Measurements from ENCODE around the gene SIPA1L3.
"Not testable (repeated sequence)": the region's sequence is repeated elsewhere in the genome, so short reads cannot be mapped to it uniquely, and the experiment has no call there.

Gene SIPA1L3

DNA sequence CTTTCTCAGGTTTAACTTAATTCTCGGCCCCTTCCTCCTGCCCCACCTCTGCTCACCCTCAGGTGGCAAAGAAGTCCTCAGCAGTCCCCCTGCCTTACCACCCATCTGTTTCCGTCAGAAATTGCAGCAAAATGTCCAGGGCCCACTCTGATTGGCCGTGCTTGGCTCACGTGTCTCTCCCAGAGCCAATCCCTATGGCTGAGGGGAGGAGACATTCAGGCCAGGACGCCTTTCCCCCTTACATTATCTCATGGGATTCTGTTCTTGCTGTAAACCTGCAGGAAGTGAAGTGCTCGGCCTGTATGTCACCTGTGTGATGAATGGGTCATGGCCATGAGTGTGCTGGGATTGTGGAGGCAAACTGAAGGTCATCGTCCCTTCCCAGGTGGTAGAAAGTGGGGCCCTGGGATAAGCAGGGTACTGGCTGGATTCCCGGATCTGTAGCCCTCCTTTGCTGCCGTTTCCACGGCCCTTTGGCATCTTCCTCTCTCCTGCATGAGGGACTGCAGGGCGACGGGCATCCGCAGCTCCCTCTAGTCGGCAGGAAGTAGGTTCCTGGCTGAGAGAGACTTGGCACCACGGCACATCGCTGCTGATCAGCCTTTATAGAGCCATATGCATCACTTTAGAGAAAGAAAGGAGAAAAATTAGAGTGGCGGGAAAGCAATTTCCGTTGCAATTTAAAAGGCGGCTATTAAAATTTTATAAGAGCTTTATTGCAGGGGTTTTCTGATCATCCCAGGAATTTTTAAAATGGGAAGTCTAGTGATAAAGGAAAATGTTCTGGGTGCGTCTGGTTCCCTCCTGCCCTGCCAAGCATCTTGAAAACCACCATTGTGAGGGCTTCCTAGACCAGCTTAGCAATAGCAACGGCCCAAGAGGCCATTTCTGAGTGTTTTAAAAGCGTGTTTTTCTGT lies 118.2 kb downstream of the SIPA1L3 start:
- no peak for DNase-seq

DNA sequence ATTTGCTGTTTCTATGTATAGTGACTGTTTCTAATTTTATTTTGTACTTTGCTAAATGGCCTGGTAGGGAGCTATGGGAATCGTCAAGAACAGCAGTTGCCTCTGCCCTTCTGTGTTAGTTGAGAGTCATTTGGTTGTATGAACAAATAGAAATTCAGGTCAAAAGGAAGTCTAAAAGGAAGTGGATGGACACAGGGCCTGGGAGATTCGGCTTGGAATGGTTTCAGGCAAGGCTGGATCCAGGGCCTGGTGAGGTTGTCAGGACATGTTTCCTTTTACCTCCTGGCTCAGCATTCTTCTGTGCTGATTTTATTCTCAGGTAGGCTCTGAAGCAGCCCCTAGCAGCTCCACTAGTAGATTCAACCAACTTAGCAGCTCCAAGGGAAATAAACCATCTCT lies 118.9 kb downstream of the SIPA1L3 start:
- DNase-seq, result no peak

DNA sequence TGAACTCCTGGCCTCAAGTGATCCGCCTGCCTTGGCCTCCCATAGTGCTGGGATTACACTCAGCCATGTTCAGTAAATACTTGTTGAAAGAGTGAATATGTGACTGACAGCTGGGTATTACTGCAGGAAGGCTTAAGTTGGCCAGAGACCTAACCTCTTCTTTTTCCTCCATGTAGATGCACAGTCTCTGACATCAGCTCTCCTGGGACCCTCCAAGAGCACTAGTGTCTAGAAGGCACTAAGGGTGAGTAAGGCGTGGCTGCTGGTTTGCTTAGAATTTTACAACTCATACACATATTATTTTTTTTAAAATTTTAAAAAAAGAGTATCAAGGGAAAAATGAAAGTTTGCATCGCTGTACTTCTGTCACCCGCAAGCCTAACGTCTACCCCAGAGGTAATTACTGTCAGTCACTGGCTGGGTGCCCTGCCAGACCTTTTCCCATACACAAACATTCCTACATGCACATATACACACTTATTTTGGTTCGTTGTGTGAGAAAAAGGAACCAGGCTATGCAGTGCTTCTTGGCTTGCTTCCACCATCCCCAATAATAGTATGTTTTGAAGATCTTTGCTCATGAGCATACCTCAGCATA lies 122.0 kb downstream of the SIPA1L3 start:
- no peak for DNase-seq

DNA sequence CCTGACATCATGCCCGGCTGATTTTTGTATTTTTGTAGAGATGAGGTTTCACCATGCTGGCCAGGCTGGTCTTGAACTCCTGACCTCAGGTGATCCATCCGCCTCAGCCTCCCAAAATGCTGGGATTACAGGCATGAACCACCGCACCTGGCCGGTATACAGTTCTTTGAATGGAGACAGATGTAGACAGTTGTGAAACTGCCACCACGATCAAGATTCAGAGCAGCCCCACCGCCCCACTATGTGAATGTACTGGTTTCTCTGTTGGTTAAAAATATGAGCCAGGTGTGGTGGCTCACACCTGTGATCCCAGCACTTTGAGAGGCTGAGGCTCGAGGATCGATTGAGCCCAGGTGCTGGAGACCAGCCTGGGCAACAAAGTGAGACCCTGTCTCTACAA lies 123.0 kb downstream of the SIPA1L3 start:
- DNase-seq, result not testable (repeated sequence)

- no peak for DNase-seq
Measured at GRCh38 chr19:38030686-38031422, 123.8 kb downstream of the SIPA1L3 start.

- DNase-seq, result no peak
Measured at GRCh38 chr19:38031423-38031770, 124.4 kb downstream of the SIPA1L3 start.

DNA sequence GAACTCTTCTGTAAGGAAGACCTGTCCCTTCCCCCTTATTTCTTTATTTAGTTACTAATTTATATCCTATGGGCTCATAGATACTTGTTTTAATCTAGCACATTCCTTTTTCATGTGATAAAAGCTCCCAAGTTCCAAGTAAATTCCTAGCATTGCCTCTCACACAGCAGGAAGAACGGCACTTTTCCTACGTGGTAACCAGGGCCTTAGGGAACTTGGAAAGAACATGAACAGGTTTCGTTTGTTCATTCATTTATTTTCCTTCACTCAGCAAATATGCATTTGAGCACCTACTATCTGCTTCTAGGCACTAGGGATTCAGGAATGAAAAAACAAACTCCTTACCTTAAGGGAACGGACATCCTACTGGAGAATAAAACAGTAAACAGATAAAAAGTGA lies 125.1 kb downstream of the SIPA1L3 start:
- no peak for DNase-seq

- no peak for DNase-seq
Measured at GRCh38 chr19:38032951-38033350, 125.9 kb downstream of the SIPA1L3 start.

DNA sequence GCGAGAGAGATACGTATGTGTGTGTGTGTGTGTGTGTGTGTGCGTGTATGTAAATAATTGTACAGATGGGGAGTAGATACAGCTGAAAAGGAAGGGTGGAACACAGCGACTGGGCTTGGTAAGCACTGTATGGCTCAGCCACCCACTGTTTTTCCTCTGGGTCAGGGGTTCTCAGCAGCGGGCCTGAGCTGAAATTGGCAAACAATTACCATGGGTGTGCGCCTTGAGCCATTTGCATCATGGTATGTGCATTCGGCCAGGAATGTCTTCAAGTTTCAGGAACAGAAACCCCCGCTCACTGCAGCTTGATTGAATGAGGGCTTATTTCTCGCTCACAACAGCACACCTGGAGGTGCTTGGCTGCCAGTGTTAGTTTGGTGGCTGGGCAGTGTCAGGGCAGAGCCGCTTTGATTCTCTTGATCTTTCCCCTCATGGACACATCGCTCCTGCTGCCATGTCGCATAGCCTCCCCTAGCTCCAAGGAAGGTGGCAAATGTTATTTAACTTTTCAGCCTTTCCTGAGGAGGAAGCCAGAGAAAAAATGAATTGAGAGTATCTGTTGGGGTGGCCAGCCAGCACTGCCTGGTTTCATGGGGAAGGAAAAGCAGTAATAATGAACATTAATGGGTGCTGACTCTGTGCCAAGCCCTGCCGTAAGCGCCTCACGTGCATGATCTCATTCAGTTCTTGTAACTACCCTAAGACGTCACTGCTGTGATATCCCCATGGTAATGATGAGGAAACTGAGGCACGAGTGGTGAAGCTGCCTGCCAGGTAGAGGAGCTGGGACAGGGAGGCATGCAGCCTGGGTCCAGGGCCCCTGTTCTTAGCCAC lies 126.9 kb downstream of the SIPA1L3 start:
- no peak for DNase-seq

- DNase-seq, result no peak
Measured at GRCh38 chr19:38034492-38034860, 127.5 kb downstream of the SIPA1L3 start.

DNA sequence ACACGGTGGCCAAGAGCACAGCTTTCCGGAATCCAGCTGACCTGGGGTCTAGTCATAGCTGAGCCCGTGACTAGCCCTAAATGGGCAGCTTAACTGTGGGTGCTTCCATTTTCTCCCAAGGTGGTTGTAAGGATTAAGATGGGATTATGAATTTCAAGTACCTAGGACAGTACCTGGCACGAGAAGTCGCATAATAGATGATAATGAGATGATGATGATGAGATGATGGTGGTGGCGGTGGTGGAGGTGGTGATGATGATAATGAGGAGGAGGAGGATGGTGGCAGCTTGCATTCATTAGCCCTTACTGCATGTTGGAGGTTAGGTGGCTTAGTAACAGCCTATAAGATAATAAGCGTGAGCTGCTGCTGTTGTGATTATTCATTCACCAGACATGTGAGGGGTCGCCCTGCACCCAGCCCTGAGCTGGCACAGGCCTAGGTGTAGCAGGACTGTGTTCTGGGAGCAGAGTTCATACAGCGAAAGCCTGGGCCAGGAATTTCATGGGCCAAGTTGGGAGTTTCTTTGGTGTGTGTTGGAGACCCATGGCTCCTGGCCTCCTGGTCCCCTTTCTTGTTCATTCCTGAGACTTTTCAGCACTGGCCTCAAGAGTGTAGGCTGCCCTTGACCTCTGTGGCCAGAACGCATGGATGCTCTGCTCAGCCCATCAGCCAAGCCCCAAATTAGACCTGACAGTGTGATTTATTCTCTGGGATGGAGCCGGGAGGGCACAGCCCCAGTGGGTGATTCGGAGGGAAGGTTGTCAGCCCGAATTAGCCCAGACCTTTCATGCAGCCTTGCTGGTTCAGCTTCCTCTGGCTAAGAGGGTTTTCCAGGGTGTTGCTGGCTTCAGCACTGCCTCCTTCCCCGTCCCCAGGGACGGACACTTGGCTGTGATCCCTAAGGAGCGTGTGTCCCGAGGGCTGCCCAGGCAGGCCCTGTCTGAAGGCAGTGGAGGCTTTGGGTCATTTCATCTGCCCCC lies 128.8 kb downstream of the SIPA1L3 start:
- no peak for DNase-seq

GRCh38 chr19:38036707-38037611 lies 130.0 kb downstream of the SIPA1L3 start:
- DNase-seq, result no peak

- no peak for DNase-seq
Measured at GRCh38 chr19:38039966-38040365, 133.0 kb downstream of the SIPA1L3 start.

DNA sequence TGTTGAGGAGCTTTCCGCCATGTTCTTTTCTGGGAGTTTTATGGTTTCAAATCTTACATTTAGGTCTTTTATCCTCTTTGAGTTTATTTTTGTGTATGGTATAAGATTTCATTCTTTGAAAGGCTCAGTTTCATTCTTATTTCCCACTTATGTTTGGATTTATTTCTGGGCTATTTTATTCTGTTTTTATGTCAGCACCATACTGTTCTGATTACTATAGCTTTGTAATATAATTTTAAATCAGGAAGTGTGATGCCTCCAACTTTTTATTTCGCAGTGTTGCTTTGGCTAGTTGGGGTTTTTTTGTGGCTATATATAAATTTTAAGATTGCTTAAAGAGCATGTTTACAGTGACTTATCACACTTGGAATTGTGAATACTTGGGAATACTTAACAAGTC lies 135.1 kb downstream of the SIPA1L3 start:
- no peak for DNase-seq

- no peak for DNase-seq
Measured at GRCh38 chr19:38043649-38044144, 136.7 kb downstream of the SIPA1L3 start.

DNA sequence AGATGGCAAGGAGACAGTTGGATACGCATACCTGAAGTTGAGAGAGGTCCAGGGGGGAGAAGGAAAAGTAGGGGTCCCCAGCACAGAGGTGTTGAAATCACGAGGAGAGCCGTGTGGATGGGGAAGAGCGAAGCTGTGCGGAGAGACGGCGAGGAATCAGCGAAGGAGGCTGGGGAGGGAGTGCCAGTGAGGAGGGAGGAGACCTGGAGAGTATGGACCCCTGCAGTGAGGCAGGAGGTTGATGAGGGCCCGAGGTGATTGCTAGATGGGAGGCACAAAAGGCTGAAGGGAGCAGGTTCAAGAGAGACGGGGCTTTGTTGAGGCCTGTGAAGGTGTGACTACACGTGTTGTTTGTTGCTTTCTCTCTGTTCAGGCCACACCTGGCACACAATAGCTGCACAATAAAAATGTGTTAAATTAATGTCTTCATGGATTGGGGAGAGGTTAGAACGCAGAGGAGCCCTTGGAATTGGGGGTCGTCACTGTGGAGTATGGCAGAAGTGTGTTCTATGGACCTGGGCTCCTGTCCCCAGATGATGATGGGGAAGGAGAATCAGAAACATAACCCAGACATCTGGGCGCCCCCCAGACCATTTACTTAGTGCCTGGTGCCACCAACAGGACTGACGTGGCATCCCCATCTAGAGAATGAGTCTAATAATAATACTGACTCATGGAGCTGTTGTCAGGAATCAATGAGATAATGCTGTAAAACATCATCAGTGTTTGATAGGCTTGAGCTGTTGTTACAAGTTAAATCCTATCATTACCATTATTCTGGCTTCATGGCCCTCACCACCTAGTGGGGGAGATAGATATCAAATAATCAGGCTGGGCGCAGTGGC lies 137.5 kb downstream of the SIPA1L3 start:
- no peak for DNase-seq

- DNase-seq, result no peak
Measured at GRCh38 chr19:38045554-38046253, 138.7 kb downstream of the SIPA1L3 start.

GRCh38 chr19:38046254-38047048 lies 139.4 kb downstream of the SIPA1L3 start:
- DNase-seq, result no peak
